Right renal pelvis (tissue), 4 donors: ENCODE results near the gene TCF12. TPM values are rescaled to one million over a fixed set of nuclear protein-coding genes. Genes with fewer than 3 reads are reported as not detected.

ENCODE experiments used
- DNase-seq, 4 donors: peaks; one replicate each; pipeline ENCODE4 v3.0.0-alpha.2; 2013; ENCODE audit warnings: low read depth in 4 of 4, low spot score in 3 of 4, missing footprints in 1 of 4
- polyA plus RNA-seq, 4 donors: library from polyadenylated mRNA; unstranded; fragments of 120-200 nt; gene quantifications; one replicate each; pipeline ENCODE4 v1.2.1, GENCODE V29; 2013; ENCODE audit not compliant: insufficient read length in 4 of 4

Gene TCF12
- polyA plus RNA-seq, 4 donors: 138 to 207 (median 199) TPM

DNA sequence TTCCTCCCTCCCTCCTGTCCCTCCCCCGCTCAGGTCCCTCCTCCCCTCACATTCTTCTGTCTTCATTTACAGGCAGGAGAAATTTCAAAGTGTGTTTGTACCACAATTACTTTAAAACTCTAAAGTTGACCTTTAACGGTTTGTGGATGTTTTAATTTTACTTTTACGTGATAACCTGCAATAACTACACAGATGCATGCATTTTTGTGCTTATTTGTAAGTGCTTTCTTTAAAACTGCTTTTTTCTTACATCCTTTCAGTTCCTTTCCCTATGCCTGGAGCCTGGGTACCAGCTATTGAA is 406.1 kb downstream of the TCF12 start:
- DNase-seq: no peak

DNA sequence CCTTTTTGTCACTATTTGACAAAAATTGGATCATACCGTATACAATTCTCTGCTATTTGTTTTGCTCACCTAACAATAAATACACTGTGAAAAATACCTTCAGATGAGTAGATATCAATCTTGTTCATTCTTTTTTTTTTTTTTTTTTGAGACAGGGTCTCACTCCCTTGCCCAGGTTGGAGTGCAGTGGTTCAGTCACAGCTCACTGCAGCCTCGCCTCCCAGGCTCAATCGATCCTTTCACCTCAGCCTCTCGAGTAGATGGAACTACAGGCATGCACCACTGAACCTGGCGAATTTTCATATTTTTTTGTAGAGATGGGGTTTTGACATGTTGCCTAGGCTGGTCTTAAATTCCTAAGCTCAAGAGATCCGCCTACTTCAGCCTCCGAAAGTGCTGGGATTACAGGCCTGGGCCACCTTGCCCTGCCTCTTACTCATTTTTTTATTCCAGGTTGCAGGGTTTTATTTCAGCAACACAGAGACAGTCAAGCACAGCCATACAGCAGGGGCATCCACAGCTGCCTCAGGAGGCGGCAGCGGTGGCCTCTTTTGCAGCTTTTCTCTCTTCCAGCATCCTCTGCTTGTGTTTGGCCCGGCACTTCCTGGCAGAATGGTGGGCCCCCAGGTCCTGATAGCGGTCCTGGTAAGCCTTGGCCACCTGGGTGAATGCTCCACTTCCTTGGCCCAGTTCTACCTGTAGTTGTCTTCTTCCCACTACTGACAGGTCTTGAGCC is 406.7 kb downstream of the TCF12 start:
- no peak for DNase-seq

DNA sequence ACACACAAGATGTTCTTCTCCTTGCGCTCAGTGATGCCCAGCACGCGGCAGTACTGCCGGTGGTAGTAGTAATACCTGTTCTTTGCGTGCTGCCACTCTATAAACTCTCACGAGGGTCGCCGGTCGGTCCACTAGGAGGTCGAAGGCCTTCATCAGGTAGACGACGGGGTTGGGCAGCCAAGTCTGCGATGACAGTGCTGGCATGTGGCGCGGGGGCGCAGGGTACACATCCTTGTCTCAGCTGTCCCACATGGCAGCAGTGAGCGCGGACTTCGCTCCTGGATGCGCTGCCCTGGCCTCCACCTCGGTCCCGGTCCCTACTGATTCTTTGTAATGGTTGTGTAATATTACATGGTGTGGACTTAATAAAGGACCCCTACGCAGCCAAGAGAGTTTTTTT is 407.8 kb downstream of the TCF12 start:
- no peak for DNase-seq

- no peak for DNase-seq
Observed at GRCh38 chr15:57327985-57328471, 409.6 kb downstream of the TCF12 start.

GRCh38 chr15:57328479-57328878 is 410.0 kb downstream of the TCF12 start:
- DNase-seq: no peak

DNA sequence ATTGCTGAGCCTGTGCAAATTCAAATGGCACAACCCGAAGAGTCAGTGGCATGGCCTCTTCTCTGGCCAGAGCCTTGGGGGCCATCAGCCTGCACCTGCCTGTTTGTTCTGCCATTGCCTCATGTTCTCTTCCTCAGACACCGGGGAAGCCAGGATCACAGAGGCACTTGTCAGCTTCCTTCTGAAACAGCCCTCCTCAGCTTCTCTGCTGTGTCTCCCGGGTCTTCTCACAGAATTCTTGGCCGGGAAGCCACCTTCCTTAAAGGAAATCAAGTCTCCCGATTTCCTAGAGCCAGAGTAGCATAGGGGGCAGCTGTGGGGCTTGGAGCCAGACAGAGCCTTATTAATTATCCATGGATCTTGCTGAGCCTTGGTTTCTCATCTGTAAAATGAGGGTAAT is 410.5 kb downstream of the TCF12 start:
- no peak for DNase-seq

GRCh38 chr15:57329582-57330367 is 411.3 kb downstream of the TCF12 start:
- no peak for DNase-seq

- DNase-seq: no peak
Observed at GRCh38 chr15:57330619-57331340, 412.3 kb downstream of the TCF12 start.

DNA sequence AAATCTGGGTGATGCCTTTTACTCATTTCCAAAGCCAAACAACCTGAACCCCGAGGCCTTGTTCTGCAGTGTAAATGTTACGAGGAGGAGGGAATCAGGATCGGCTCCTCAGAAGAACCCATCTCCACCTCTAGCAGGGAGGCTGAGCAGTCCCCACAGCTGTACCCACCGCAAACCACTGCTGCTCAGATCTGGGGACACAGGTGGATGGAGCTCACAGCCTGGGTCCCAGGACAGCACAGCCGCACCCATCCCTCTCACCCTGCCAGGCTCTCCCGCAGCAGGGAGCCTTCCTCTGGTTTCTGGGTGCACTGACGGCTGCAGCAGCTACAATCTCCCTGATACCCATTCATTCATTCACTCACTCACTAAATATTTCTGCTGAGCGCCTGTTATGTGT is 413.9 kb downstream of the TCF12 start:
- DNase-seq: no peak

DNA sequence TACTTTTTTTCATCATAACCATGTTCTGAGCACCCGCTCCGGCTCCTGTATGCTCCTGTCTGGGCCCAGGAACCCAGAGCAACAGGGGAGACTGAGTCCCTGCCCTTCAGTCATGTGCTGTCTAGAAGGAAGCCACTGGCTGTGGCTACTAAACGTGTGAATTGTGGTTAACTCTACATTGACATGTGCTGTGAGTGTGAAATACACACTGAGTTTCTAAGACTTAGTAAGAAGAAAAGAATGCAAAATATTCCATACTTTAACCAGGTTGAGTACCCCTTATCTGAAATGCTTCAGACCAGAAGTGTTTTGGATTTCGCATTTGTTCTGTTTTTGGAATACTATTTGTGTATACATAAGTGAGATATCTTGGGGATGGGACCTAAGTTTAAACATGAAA is 415.0 kb downstream of the TCF12 start:
- DNase-seq: no peak

DNA sequence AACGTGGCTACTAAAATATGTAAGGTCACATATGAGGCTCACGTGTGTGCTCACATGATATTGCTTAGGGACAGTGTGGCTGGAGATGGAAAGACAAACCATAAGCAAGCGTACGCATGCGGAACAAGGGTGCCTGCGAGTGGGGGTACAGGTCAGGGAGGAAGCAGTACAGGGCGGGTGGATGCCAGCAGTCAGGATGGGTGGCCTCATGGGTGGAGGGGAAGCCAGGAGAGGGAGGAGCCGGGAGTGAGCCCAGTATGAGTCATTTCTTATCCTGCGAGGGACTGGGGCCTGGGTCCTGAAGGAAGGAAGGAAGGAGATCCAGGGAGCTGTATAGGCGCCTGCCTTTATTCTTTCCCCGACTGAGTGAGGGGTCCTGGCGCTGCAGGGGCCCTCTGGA is 415.8 kb downstream of the TCF12 start:
- DNase-seq: no peak

- DNase-seq: no peak
Observed at GRCh38 chr15:57335293-57335715, 416.9 kb downstream of the TCF12 start.

- no peak for DNase-seq
Observed at GRCh38 chr15:57335719-57336118, 417.3 kb downstream of the TCF12 start.

DNA sequence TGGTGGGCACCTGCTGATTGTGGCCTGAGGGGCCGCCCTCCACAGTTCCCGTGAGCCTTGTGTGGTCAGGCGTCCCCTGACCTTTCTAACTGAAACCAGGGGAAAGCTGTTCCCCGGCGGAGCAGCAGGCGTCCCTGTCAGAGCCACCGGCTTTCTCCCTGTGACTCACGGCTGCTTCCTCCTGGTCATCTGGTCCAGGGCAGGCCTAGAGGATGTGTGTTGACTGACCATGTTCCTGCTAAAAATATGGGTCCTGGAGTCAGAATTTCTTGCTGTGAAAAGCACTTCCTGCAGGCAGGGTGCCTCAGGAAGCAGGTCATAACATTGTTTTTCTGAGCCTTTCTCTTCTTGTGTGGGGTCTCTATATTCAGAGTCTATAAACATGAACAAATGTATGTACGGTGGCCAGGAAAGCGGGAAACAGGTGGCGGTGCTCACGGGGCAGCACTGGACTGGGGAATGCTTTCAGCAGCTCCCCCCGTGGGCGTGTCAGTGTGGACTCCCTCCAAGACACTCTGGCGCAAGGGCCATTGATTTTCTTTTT is 419.5 kb downstream of the TCF12 start:
- no peak for DNase-seq

GRCh38 chr15:57339321-57339720 is 420.9 kb downstream of the TCF12 start:
- DNase-seq: no peak

Other genes starting within 250 kb of the TCF12 start
- gene ZNF280D, start 185.1 kb upstream of the TCF12 start, polyA plus RNA-seq: 10 to 100 TPM; 37.5 to 52.0 (median 48.4) TPM